Uterus (tissue), 4 donors: ENCODE results near the gene SZT2. TPM values are rescaled to one million over a fixed set of nuclear protein-coding genes. Genes with fewer than 3 reads are reported as not detected.
"Not testable (repeated sequence)": the region's sequence is repeated elsewhere in the genome, so short reads cannot be mapped to it uniquely, and the experiment has no call there.

Experiments
- DNase-seq, 2 donors: peaks; one replicate each; pipeline ENCODE4 v3.0.0-alpha.2; 2019 to 2020
- H3K27ac ChIP-seq, 2 donors: fragments of 200-600 bp; sonication (generic); 1 replicate in 1 of 2; 2 replicates in 1 of 2; pipeline ENCODE4 v1.5.1; 2016 to 2018
- H3K27me3 ChIP-seq, 2 donors: fragments of 200-600 bp; sonication (generic); one replicate each; pipeline ENCODE4 v1.5.1; 2018 to 2019; ENCODE audit warnings: control low read depth in 1 of 2
- H3K36me3 ChIP-seq, 2 donors: fragments of 200-600 bp; sonication (generic); one replicate each; pipeline ENCODE4 v1.5.1; 2019; ENCODE audit warnings: control low read depth in 1 of 2
- H3K4me1 ChIP-seq, 2 donors: fragments of 200-600 bp; sonication (generic); one replicate each; pipeline ENCODE4 v1.5.1; 2018 to 2019; ENCODE audit warnings: control low read depth in 1 of 2
- H3K4me3 ChIP-seq, 2 donors: fragments of 200-600 bp; sonication (generic); 1 replicate in 1 of 2; 2 replicates in 1 of 2; pipeline ENCODE4 v1.5.1; 2018 to 2019; ENCODE audit warnings: mild to moderate bottlenecking in 1 of 2
- H3K9me3 ChIP-seq, 2 donors: fragments of 200-600 bp; sonication (generic); one replicate each; pipeline ENCODE4 v1.5.1; 2019; ENCODE audit warnings: control low read depth in 1 of 2
- POLR2A ChIP-seq, 2 donors: fragments of 450-650 bp; IDR thresholded peaks; one replicate each; pipeline ENCODE4 v1.6.1; 2016; ENCODE audit warnings: antibody characterized with exemption in 2 of 2, mild to moderate bottlenecking in 1 of 2, moderate library complexity in 1 of 2
- intact Hi-C: fragments of 100-400 bp; cut with DNase I; formaldehyde crosslinking; loops from one replicate; pipeline ENCODE4 v1.15.1; 2023; ENCODE audit warnings: low total_unique reads
- total RNA-seq, 4 donors: library from RNA; depleted of rRNA in 3 of 4; stranded (reverse); fragments of >200 nt in 3 of 4; gene quantifications; one replicate each; pipeline versions ENCODE4 v1.1.0 to v1.2.4, GENCODE V29; 2014 to 2023
- TF ChIP-seq, protein P1 (sequence below), 4 experiments: fragments of 200-600 bp in 2 of 4; fragments of 450-650 bp in 2 of 4; sonication (generic) in 2 of 4; IDR thresholded peaks; one replicate each; pipeline ENCODE4 v1.5.1; 2016 to 2019; ENCODE audit warnings: antibody characterized with exemption in 4 of 4, mild to moderate bottlenecking in 2 of 4, moderate library complexity in 1 of 4
- donor health status: DM: yes; HTN: yes; CAD: no.

SZT2 gene
- total RNA-seq, 4 donors from 2014 or later = 15.6 to 128 (median 31.0) TPM

DNA sequence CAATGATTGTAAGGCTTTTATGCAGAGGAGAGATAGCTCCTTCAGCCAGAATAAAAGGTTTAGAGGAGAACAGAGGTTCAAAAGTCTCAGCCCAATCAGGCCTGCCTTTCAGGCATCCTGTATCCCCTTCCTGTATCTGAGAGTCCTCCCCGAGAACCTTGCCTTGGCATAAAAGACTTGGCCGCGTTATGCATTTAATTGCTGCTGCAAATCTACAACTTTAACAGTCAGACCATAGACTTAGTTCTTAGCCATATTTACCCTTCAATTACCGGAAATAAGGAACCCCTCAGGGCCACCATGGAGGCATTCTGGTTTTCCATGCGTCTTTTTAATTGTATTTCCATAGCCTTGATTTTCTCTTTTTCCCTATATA lies 82.4 kb downstream of the SZT2 start:
- no peaks in the 10 kb centered on the region for H3K9me3 ChIP-seq
- TF ChIP-seq POLR2A (IDR thresholded peaks at IDR 0.05) = no peak
- TF ChIP-seq, protein P1, sequence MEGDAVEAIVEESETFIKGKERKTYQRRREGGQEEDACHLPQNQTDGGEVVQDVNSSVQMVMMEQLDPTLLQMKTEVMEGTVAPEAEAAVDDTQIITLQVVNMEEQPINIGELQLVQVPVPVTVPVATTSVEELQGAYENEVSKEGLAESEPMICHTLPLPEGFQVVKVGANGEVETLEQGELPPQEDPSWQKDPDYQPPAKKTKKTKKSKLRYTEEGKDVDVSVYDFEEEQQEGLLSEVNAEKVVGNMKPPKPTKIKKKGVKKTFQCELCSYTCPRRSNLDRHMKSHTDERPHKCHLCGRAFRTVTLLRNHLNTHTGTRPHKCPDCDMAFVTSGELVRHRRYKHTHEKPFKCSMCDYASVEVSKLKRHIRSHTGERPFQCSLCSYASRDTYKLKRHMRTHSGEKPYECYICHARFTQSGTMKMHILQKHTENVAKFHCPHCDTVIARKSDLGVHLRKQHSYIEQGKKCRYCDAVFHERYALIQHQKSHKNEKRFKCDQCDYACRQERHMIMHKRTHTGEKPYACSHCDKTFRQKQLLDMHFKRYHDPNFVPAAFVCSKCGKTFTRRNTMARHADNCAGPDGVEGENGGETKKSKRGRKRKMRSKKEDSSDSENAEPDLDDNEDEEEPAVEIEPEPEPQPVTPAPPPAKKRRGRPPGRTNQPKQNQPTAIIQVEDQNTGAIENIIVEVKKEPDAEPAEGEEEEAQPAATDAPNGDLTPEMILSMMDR (IDR thresholded peaks at IDR 0.05) = no peak
- H3K4me3 ChIP-seq = no peak overlapping the region
- H3K27me3 ChIP-seq = no peaks in the 10 kb centered on the region
- no peaks in the 10 kb centered on the region for H3K4me1 ChIP-seq
- no peaks in the 10 kb centered on the region for H3K36me3 ChIP-seq
- intact Hi-C loops = no loop called here
- no peak for DNase-seq
- H3K27ac ChIP-seq = no peak overlapping the region

DNA sequence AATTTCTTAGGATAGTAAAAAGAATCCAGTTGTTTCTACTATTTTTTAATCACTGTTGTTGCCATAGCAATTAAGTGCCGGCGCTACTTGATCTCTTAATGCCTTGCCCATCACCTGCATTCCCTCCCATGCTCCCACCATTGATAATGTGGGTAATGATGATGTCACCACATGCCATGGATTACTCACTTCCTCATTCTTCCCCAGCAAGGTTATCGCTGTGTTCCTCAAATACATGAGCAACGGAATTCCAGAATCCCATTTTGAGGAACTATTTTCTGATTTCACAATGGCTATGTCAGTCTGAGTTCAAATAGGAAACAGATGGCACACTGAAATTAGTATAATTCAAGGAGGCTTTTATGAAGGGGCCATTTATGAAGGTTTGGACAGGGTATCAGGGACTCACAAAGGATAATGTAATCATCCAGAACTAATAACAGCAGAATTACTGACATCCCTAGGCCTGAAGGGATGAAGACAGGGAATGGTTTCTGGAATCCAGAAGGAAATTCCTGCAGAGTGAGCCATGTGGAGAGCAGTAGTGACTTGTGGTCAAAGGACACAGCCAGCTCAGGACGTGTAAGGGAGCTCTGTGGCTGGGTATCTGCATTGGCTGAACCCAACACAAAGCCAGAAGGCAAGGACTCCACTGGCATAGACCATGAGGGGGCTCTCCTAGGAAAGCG lies 82.9 kb downstream of the SZT2 start:
- H3K9me3 ChIP-seq, H3K4me3 ChIP-seq, H3K27ac ChIP-seq, DNase-seq, intact Hi-C loops, H3K4me1 ChIP-seq, H3K36me3 ChIP-seq, H3K27me3 ChIP-seq: not testable (repeated sequence)

DNA sequence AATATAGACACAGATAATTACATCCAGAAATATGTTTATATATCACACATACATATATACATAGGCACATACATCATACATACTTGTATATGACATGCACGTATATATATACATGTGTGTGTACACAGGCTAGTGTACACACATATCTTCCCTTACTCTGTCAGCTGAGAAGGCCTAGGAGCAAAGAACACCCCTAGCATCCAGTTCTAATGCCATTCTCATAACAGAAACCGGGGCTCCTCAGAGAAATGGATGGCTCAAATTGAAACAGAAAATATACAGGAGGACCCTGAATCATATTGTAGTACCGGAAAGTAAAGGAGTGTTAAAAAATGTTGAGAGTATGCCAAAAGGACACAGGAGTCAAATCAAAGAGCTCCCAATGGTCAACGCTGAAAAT lies 83.8 kb downstream of the SZT2 start:
- intact Hi-C loops = no loop called here
- Histone ChIP-seq H3K27ac (no peak overlapping the region), H3K4me1 (no peaks in the 10 kb centered on the region), H3K36me3 (no peaks in the 10 kb centered on the region), H3K4me3 (no peak overlapping the region), H3K27me3 (no peaks in the 10 kb centered on the region), H3K9me3 (no peaks in the 10 kb centered on the region)
- no peak for DNase-seq
- TF ChIP-seq, protein P1 (IDR thresholded peaks at IDR 0.05) = no peak
- no peak for TF ChIP-seq POLR2A (IDR thresholded peaks at IDR 0.05)

DNA sequence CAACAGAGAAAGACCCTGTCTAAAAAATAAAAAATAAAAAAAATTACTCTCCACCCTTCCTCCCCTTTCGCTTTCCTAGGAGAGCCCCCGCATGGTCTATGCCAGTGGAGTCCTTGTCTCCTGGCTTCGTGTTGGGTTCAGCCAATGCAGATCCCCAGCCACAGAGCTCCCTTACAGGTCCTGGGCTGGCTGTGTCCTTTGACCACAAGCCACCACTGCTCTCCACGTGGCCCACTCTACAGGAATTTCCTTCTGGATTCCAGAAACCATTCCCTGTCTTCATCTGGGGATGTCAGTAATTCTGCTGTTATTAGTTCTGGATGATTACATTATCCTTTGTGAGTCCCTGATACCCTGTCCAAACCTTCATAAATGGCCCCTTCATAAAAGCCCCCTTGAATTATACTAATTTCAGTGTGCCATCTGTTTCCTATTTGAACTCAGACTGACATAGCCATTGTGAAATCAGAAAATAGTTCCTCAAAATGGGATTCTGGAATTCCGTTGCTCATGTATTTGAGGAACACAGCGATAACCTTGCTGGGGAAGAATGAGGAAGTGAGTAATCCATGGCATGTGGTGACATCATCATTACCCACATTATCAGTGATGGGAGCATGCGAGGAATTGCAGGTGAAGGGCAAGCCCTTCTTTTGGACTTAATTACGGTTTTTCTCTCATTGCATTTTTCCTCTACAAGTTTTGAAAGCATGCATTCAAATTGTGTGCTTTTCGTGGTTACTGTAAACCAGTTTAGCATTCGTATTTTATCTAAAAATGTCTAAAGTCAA lies 86.1 kb downstream of the SZT2 start:
- H3K4me3 ChIP-seq, H3K27ac ChIP-seq, H3K4me1 ChIP-seq, H3K36me3 ChIP-seq, intact Hi-C loops, H3K9me3 ChIP-seq, DNase-seq, H3K27me3 ChIP-seq: not testable (repeated sequence)

DNA sequence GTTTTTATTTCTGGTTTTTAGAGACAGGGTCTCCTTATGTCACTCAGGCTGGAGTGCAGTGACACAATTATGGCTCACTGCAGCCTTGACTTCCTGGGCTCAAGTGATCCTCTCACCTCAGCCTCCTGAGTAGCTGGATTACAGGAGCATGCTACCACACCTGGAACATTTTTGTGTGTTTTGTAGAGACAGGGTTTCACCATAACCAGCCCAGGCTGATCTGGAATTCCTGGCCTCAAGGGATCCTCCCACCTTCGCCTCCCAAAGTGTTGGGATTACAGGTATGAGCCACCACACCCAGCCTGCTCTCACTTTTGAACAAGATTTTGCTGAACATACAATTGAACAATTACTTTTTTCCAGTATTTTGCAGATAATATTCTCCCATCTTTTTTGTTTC lies 88.0 kb downstream of the SZT2 start:
- intact Hi-C loops = no loop called here
- TF ChIP-seq, protein P1 (IDR thresholded peaks at IDR 0.05) = no peak
- no peak for TF ChIP-seq POLR2A (IDR thresholded peaks at IDR 0.05)
- Histone ChIP-seq H3K9me3 (no peaks in the 10 kb centered on the region), H3K4me1 (no peaks in the 10 kb centered on the region), H3K36me3 (no peaks in the 10 kb centered on the region), H3K27me3 (no peaks in the 10 kb centered on the region), H3K27ac (no peak overlapping the region), H3K4me3 (no peak overlapping the region)
- no peak for DNase-seq

DNA sequence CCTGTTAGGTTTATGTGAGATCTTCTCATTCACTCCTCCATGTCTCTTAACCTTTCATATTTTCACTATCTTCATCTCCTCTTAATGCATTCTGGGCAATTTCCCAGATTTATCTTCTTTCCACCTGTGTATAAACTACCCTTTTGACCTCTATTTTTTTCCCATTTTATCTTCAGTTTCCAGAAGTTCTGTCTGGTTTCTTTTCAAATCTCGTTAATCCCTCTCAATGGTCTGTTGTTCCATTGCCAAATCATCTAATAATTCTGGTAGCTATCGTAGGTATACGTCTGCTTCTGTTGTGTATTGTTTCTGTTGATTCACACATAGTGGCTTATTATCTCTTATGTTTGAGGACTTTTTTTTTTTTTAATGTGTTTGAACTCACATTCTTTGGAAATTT lies 89.7 kb downstream of the SZT2 start:
- no peak for TF ChIP-seq POLR2A (IDR thresholded peaks at IDR 0.05)
- TF ChIP-seq, protein P1 (IDR thresholded peaks at IDR 0.05) = no peak
- Histone ChIP-seq H3K4me1 (no peaks in the 10 kb centered on the region), H3K36me3 (no peaks in the 10 kb centered on the region), H3K9me3 (no peaks in the 10 kb centered on the region), H3K27me3 (no peaks in the 10 kb centered on the region), H3K27ac (no peak overlapping the region), H3K4me3 (no peak overlapping the region)
- intact Hi-C loops = no loop called here
- no peak for DNase-seq
